NCI-H226 (cell line): ENCODE data around the gene DCLK2.

Experiments used
- DNase-seq: peaks from one replicate; pipeline ENCODE4 v3.0.0-alpha.2; 2015

The DCLK2 gene

GRCh38 chr4:150078041-150078578 lies at the start of gene DCLK2:
DCLK2 (plus strand) TSS chr4:150078445; CDS start chr4:150079028, 583 bp downstream.
- DNase-seq = peak; percentile 81

- no peak for DNase-seq
These were observed 45.7 kb upstream of the DCLK2 start for GRCh38 chr4:150032541-150032940.

- no peak for DNase-seq
These were observed 45.2 kb upstream of the DCLK2 start for GRCh38 chr4:150033081-150033480.

GRCh38 chr4:150033901-150034300 lies 44.3 kb upstream of the DCLK2 start:
- DNase-seq = peak; percentile 37

GRCh38 chr4:150037251-150037856 lies 40.9 kb upstream of the DCLK2 start:
- no peak for DNase-seq

- no peak for DNase-seq
These were observed 39.7 kb upstream of the DCLK2 start for GRCh38 chr4:150038335-150039076.

- DNase-seq = no peak
These were observed 38.7 kb upstream of the DCLK2 start for GRCh38 chr4:150039274-150040127.

GRCh38 chr4:150044517-150044916 lies 33.7 kb upstream of the DCLK2 start:
- DNase-seq = no peak

- no peak for DNase-seq
These were observed 32.8 kb upstream of the DCLK2 start for GRCh38 chr4:150045410-150045809.

- no peak for DNase-seq
These were observed 31.5 kb upstream of the DCLK2 start for GRCh38 chr4:150046728-150047217.

- no peak for DNase-seq
These were observed 30.7 kb upstream of the DCLK2 start for GRCh38 chr4:150047546-150047945.

- DNase-seq = no peak
These were observed 28.6 kb upstream of the DCLK2 start for GRCh38 chr4:150049682-150050081.

GRCh38 chr4:150050566-150050965 lies 27.7 kb upstream of the DCLK2 start:
- DNase-seq = no peak

- DNase-seq = no peak
These were observed 27.1 kb upstream of the DCLK2 start for GRCh38 chr4:150051111-150051510.

GRCh38 chr4:150055467-150055866 lies 22.8 kb upstream of the DCLK2 start:
- no peak for DNase-seq

GRCh38 chr4:150056569-150056968 lies 21.7 kb upstream of the DCLK2 start:
- peak; percentile 16 for DNase-seq

GRCh38 chr4:150061086-150061776 lies 17.0 kb upstream of the DCLK2 start:
- no peak for DNase-seq

GRCh38 chr4:150063128-150063527 lies 15.1 kb upstream of the DCLK2 start:
- DNase-seq = no peak

GRCh38 chr4:150065740-150066139 lies 12.5 kb upstream of the DCLK2 start:
- DNase-seq = no peak

GRCh38 chr4:150067859-150068258 lies 10.4 kb upstream of the DCLK2 start:
- no peak for DNase-seq

GRCh38 chr4:150068300-150068960 lies 9.8 kb upstream of the DCLK2 start:
- no peak for DNase-seq

- no peak for DNase-seq
These were observed 8.9 kb upstream of the DCLK2 start for GRCh38 chr4:150069353-150069752.
